Hepatocyte (in vitro differentiated cells): Measurements from ENCODE around the gene LRRC8D. TPM values are rescaled to one million over a fixed set of nuclear protein-coding genes. Genes with fewer than 3 reads are reported as not detected.

Experiments used
- DNase-seq: peaks from one replicate; pipeline ENCODE4 v3.0.0-alpha.2; 2016; ENCODE audit warnings: low spot score
- H2AFZ ChIP-seq: fragments of 200-600 bp; sonication (generic); 2 replicates; pipeline ENCODE4 v1.6.0; 2016; ENCODE audit warnings: antibody characterized with exemption, mild to moderate bottlenecking
- H3K27ac ChIP-seq: fragments of 200-600 bp; sonication (generic); 2 replicates; pipeline ENCODE4 v1.5.1; 2016; ENCODE audit warnings: mild to moderate bottlenecking
- H3K27me3 ChIP-seq: fragments of 200-600 bp; sonication (generic); 2 replicates; pipeline ENCODE4 v1.6.1; 2016
- H3K36me3 ChIP-seq: fragments of 200-600 bp; sonication (generic); replicated peaks from 2 replicates; pipeline ENCODE4 v1.5.1; 2016; ENCODE audit warnings: low read depth; ENCODE audit not compliant: insufficient read depth
- H3K4me1 ChIP-seq: fragments of 200-600 bp; sonication (generic); 2 replicates; pipeline ENCODE4 v1.5.1; 2016; ENCODE audit warnings: mild to moderate bottlenecking, moderate library complexity; ENCODE audit not compliant: insufficient read depth
- H3K4me2 ChIP-seq: fragments of 200-600 bp; sonication (generic); 2 replicates; pipeline ENCODE4 v1.6.0; 2016
- H3K4me3 ChIP-seq: fragments of 200-600 bp; sonication (generic); 2 replicates; pipeline ENCODE4 v1.5.1; 2016; ENCODE audit warnings: mild to moderate bottlenecking
- H3K79me2 ChIP-seq: fragments of 200-600 bp; sonication (generic); 2 replicates; pipeline ENCODE4 v1.6.0; 2017; ENCODE audit warnings: mild to moderate bottlenecking
- H3K9me2 ChIP-seq: fragments of 200-600 bp; sonication (generic); replicated peaks from 2 replicates; pipeline ENCODE4 v1.6.0; 2017; ENCODE audit warnings: mild to moderate bottlenecking; ENCODE audit not compliant: insufficient read depth
- H3K9me3 ChIP-seq: fragments of 200-600 bp; sonication (generic); 2 replicates; pipeline ENCODE4 v1.5.1; 2016; ENCODE audit warnings: low read depth, mild to moderate bottlenecking
- H4K20me1 ChIP-seq: fragments of 200-600 bp; sonication (generic); 2 replicates; pipeline ENCODE4 v1.6.0; 2016; ENCODE audit warnings: mild to moderate bottlenecking; ENCODE audit not compliant: insufficient read depth, poor library complexity, severe bottlenecking
- EZH2 ChIP-seq: fragments of 200-600 bp; sonication (generic); IDR thresholded peaks from 2 replicates; pipeline ENCODE4 v1.6.1; 2016; ENCODE audit warnings: antibody characterized with exemption, mild to moderate bottlenecking, borderline replicate concordance
- EZH2phosphoT487 ChIP-seq: fragments of 200-600 bp; sonication (generic); IDR thresholded peaks from one replicate; pipeline ENCODE4 v1.6.1; 2018; ENCODE audit warnings: antibody characterized with exemption, mild to moderate bottlenecking, low read depth, moderate library complexity; ENCODE audit not compliant: unreplicated experiment, severe bottlenecking
- WGBS: methylation state at CpG from one replicate; pipeline ENCODE4 v1.1.6; 2016; ENCODE audit warnings: low lambda C conversion rate; ENCODE audit errors: missing lambda C conversion rate; 5-methylcytosine and 5-hydroxymethylcytosine counted together
- polyA plus RNA-seq: library from polyadenylated mRNA; unstranded; fragments of >200 nt; fragmentation: Nextera tagmentation; extraction: Ambion mirVana; gene quantifications from 2 replicates; pipeline ENCODE4 v1.2.1, GENCODE V29; 2016
- total RNA-seq: library from RNA; depleted of rRNA; stranded (reverse); fragments of >200 nt; gene quantifications from 2 replicates; pipeline ENCODE4 v1.2.3, GENCODE V29; 2014
- TF ChIP-seq, protein P1 (sequence below): fragments of 200-600 bp; sonication (generic); IDR thresholded peaks from 2 replicates; pipeline ENCODE4 v1.5.1; 2016; ENCODE audit warnings: antibody characterized with exemption, mild to moderate bottlenecking; ENCODE audit not compliant: poor library complexity

Gene LRRC8D
- total and polyA plus RNA-seq, 2 experiments from 2014 or later = 15.1 to 28.9 TPM

DNA sequence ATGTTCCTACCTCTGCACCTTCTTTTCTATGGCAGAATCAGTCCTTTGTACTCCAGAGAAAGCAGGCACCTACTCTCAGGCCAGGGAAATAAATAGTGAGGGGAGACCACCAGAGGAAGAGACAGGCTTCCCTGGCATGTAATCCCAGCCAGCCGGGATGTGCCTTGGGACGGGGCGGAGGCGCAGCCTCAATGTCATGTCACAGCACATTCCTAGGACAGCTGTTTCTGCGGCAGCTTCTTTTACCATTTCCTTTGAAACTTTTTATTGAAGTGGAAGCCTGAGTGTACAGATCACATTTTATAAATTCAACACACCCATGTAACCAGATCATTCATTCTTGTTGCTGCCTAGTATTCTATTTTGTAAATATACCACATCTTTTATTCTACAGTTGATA is 106.2 kb downstream of the LRRC8D start:
- WGBS = 85% methylated on average over 5 of the region's 5 CpGs
- Histone ChIP-seq H3K4me1 (peaks cover 6% of the 10 kb centered on the region), H4K20me1 (no peaks in the 10 kb centered on the region), H2AFZ (no peak overlapping the region), H3K79me2 (peaks cover 2% of the 10 kb centered on the region), H3K4me2 (no peak overlapping the region), H3K9me3 (no peaks in the 10 kb centered on the region), H3K9me2 (no peaks in the 10 kb centered on the region), H3K36me3 (no peaks in the 10 kb centered on the region), H3K4me3 (no peak overlapping the region), H3K27me3 (no peaks in the 10 kb centered on the region), H3K27ac (no peak overlapping the region)
- no peak for TF ChIP-seq EZH2phosphoT487
- no peak for TF ChIP-seq EZH2
- TF ChIP-seq, protein P1, sequence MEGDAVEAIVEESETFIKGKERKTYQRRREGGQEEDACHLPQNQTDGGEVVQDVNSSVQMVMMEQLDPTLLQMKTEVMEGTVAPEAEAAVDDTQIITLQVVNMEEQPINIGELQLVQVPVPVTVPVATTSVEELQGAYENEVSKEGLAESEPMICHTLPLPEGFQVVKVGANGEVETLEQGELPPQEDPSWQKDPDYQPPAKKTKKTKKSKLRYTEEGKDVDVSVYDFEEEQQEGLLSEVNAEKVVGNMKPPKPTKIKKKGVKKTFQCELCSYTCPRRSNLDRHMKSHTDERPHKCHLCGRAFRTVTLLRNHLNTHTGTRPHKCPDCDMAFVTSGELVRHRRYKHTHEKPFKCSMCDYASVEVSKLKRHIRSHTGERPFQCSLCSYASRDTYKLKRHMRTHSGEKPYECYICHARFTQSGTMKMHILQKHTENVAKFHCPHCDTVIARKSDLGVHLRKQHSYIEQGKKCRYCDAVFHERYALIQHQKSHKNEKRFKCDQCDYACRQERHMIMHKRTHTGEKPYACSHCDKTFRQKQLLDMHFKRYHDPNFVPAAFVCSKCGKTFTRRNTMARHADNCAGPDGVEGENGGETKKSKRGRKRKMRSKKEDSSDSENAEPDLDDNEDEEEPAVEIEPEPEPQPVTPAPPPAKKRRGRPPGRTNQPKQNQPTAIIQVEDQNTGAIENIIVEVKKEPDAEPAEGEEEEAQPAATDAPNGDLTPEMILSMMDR = no peak
- no peak for DNase-seq

DNA sequence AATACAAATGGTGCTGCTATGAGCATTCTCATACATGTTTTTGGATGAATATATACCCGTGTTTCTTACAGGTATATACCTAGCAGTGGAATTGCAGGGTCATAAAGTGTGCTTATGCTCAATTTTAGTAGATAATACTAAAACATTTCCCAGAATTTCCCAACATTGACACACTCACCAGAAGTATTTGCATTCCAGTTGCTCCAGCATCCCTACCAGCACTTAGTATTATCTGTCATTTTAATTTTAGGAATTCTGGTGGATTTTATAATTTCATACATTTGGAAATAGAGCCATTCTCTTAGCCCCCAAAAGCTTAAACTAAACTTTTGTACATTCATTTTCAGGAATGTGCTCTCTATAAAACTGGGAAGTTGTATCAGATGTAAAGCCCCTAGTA is 106.6 kb downstream of the LRRC8D start:
- H3K4me2 ChIP-seq = no peak overlapping the region
- no peaks in the 10 kb centered on the region for H3K9me3 ChIP-seq
- 94% methylated on average over 1 of the region's 1 CpG for WGBS
- no peak overlapping the region for H3K4me3 ChIP-seq
- no peaks in the 10 kb centered on the region for H3K27me3 ChIP-seq
- H3K79me2 ChIP-seq = no peaks in the 10 kb centered on the region
- no peaks in the 10 kb centered on the region for H3K9me2 ChIP-seq
- no peak overlapping the region for H3K27ac ChIP-seq
- H2AFZ ChIP-seq = no peak overlapping the region
- peaks cover 6% of the 10 kb centered on the region for H3K4me1 ChIP-seq
- DNase-seq = no peak
- H4K20me1 ChIP-seq = no peaks in the 10 kb centered on the region
- no peaks in the 10 kb centered on the region for H3K36me3 ChIP-seq
- TF ChIP-seq EZH2 (no peak), EZH2phosphoT487 (no peak)
- TF ChIP-seq, protein P1 = no peak

DNA sequence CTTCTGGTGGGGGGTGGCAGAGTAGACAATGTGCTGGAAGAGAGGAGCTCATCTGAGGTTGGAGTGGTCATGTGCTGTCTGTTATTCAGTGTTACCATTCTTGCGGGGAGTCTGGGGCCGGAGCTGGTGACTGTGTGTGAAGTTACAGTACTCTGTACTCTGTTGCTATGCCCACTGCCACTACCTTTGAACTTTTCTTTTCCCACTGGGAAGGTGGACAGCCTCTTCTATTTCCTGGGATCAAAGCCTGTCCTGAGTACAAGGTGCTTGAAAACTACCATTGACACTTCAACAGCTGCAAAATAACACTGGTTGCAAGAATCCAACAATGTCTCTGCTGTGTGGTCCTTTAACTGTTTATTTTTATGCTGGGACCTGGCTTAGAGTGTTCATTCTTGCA is 107.7 kb downstream of the LRRC8D start:
- Histone ChIP-seq H3K79me2 (no peaks in the 10 kb centered on the region), H4K20me1 (no peaks in the 10 kb centered on the region), H3K4me3 (no peak overlapping the region), H3K4me2 (no peak overlapping the region), H3K27ac (no peak overlapping the region), H3K9me2 (no peaks in the 10 kb centered on the region), H3K4me1 (peaks cover 6% of the 10 kb centered on the region), H2AFZ (no peak overlapping the region), H3K27me3 (no peaks in the 10 kb centered on the region), H3K36me3 (no peaks in the 10 kb centered on the region), H3K9me3 (no peaks in the 10 kb centered on the region)
- DNase-seq = no peak
- TF ChIP-seq EZH2phosphoT487 = no peak
- TF ChIP-seq EZH2 = no peak
- TF ChIP-seq, protein P1 = no peak
- 81% methylated on average over 2 of the region's 2 CpGs for WGBS
